Muscle layer of duodenum (tissue), 2 donors: Measurements from ENCODE around the gene C16orf89.
"Not testable (repeated sequence)": the region's sequence is repeated elsewhere in the genome, so short reads cannot be mapped to it uniquely, and the experiment has no call there.

Experiments used
- H3K27ac ChIP-seq: one replicate; pipeline ENCODE4 v1.7.0; 2013; ENCODE audit warnings: mild to moderate bottlenecking, low read length
- H3K27me3 ChIP-seq: one replicate; pipeline ENCODE4 v1.7.0; 2013; ENCODE audit warnings: low read depth, mild to moderate bottlenecking, control low read depth, low read length
- H3K36me3 ChIP-seq, 2 donors: one replicate each; pipeline ENCODE4 v1.7.0; 2013; ENCODE audit warnings: low read length in 2 of 2, control low read depth in 1 of 2, mild to moderate bottlenecking in 1 of 2; ENCODE audit not compliant: insufficient read depth in 2 of 2, control insufficient read depth in 1 of 2
- H3K4me1 ChIP-seq, 2 donors: one replicate each; pipeline ENCODE4 v1.7.0; 2013; ENCODE audit warnings: low read length in 2 of 2, mild to moderate bottlenecking in 2 of 2, control low read depth in 1 of 2, moderate library complexity in 1 of 2; ENCODE audit not compliant: insufficient read depth in 2 of 2, control insufficient read depth in 1 of 2
- H3K4me3 ChIP-seq, 2 donors: one replicate each; pipeline ENCODE4 v1.7.0; 2013; ENCODE audit warnings: low read length in 2 of 2, low read depth in 1 of 2, mild to moderate bottlenecking in 1 of 2
- H3K9me3 ChIP-seq, 2 donors: one replicate each; pipeline ENCODE4 v1.7.0; 2013; ENCODE audit warnings: low read length in 2 of 2, control low read depth in 1 of 2, mild to moderate bottlenecking in 1 of 2; ENCODE audit not compliant: control insufficient read depth in 1 of 2
- donor health status: healthy.

The C16orf89 gene

DNA sequence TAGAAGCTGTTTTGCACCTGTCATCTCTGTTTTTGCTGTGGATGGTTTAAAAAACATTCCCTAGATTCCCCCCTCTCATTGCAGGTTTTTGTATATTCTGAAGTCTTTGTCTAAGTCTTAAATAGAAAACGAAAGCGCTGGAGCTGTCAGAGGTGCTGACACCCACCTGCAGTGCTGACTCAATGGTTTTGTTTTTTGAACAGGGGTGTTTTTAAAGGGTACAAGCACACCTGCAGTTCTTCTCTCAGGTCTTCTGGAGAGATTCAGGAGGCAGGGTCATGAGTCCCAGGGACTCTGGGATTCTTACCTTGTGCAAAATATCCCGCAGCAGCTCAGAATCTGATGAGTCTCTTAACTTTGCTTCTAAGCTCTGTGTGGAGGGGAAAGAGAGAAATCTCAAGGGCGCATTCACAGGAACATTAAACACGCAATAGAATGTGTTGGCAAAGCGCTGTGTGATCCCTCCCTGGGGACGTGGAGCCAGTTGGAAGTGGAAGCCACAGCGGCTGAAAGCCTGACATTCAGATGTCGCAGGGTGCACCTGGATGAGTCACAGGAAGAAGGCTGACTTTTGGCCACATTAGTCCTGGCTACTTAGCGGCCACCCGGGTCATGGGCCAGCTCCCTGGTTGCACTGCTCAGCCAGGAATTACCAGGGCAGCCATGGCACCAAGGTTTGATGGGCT lies 29.5 kb upstream of the C16orf89 start:
- not testable (repeated sequence) for H3K27ac ChIP-seq, H3K36me3 ChIP-seq, H3K4me3 ChIP-seq, H3K27me3 ChIP-seq, H3K9me3 ChIP-seq, H3K4me1 ChIP-seq

DNA sequence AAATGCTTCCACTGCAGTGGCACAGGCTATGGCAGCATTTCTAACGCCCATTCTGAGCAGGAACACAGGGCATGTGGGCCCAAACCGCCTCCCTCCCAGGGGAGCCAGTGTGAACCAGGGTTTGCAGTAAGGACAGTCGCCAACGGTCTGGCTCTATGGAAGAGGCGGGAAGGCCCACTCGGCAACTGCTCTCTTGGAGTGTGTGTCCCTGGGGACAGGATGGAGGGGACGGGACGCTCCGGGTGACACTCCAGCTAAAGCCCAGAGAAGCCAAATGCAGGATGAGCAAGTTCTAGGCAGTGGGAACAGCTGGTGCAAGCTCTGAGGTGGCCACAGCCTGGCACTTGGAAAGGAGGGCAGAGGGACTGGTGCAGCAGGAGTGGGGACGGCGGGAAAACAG lies 28.0 kb upstream of the C16orf89 start:
- H3K9me3 ChIP-seq, H3K4me3 ChIP-seq, H3K4me1 ChIP-seq, H3K27me3 ChIP-seq, H3K27ac ChIP-seq: not testable (repeated sequence)
- peaks cover 0 to 17% of the 10 kb centered on the region in 2 donors for H3K36me3 ChIP-seq

DNA sequence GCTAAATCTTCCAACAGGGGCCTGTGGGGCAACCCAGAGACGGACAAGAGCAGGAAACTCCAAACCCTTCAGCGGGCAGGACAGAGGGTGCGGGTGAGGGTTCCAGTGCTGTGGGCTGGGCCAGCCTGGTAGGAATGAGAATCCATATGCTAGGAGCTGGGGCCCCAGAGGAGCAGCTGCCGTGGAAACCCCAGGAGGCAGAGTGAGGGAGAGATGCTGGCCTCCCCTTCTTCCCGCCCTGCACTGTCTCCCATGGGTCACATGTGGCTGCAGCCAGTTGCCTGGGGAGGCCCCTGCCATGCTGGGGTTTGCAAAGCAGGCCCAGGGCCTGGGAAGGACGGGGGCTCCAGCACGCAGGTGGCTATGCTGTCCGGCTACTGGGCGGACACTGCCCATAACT lies 27.3 kb upstream of the C16orf89 start:
- H3K9me3 ChIP-seq, H3K27me3 ChIP-seq, H3K4me1 ChIP-seq, H3K27ac ChIP-seq, H3K4me3 ChIP-seq: not testable (repeated sequence)
- peaks cover 0 to 23% of the 10 kb centered on the region in 2 donors for H3K36me3 ChIP-seq

DNA sequence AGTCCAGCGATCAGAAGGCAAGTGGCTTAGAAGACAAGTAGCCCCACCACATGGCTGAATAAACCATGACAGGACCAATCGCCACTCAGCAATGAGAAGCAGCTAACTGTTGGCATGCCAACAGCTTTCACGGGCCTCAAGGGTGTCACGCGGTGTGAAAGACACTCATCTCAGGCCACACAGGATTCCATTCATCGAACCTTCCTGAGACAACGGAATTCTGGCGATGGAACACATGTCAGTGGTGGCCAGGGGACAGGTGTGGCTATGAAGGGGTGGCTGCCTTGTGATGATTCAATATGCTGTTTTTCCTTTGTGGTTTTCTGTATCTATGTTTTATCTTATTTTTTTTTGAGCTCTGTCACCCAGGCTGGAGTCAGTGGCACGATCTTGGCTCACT lies 24.8 kb upstream of the C16orf89 start:
- not testable (repeated sequence) for H3K27me3 ChIP-seq, H3K4me1 ChIP-seq, H3K4me3 ChIP-seq, H3K9me3 ChIP-seq, H3K27ac ChIP-seq
- peaks cover 0 to 23% of the 10 kb centered on the region in 2 donors for H3K36me3 ChIP-seq

DNA sequence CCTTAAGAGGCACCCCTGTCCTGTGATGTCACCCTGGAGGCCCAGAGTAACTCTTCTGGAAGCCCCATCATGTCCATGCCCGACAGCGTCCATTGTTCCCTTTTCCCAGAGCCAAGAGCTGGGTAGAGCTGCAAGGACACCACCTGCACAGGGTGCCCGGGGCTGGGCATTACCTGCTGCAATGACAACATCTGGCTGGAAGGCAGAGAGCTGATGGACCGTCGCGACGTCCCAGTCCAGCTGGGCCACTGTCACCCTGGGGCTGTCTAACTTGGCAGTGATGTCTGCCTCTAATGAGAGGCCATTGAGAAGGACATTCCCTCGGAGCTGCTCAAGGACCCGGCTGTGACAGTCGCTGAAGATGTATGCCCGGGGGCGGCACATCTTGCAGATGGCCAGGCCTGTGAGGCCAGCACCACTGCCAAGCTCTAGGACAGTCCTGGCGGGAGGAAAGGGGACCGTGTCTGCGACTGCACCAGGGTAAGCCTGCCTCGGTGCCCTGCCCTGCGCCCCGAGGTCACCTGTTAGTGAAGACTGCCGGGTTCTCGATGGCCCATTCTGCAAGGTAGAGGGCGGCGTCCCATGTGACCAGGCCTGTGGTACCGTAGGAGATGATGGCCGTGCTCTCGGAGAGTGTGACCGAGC lies 24.3 kb upstream of the C16orf89 start:
- not testable (repeated sequence) for H3K9me3 ChIP-seq, H3K4me1 ChIP-seq, H3K27ac ChIP-seq, H3K27me3 ChIP-seq, H3K4me3 ChIP-seq
- peaks cover 0 to 24% of the 10 kb centered on the region in 2 donors for H3K36me3 ChIP-seq

DNA sequence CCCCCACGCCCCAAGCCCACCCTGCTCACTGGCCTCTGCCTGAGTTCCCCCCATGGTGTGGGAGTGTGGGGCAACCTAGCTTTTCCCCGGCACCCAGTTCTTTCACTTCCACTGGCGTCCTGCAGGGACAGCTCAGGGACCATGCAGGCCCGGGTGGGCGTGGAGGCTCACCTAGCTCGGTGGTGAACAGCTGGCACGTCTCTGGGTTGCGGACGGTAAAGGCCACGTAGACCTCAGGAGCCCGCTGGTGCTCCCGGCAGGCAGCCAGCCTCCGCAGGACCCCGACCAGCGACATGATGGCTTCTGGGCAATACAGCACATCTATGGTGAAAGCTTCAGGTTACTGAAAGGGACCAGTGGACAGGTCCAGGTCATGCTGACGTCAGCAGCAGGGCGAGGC lies 23.2 kb upstream of the C16orf89 start:
- not testable (repeated sequence) for H3K27me3 ChIP-seq, H3K9me3 ChIP-seq, H3K4me3 ChIP-seq, H3K4me1 ChIP-seq, H3K27ac ChIP-seq
- H3K36me3 ChIP-seq: peaks cover 0 to 28% of the 10 kb centered on the region in 2 donors

DNA sequence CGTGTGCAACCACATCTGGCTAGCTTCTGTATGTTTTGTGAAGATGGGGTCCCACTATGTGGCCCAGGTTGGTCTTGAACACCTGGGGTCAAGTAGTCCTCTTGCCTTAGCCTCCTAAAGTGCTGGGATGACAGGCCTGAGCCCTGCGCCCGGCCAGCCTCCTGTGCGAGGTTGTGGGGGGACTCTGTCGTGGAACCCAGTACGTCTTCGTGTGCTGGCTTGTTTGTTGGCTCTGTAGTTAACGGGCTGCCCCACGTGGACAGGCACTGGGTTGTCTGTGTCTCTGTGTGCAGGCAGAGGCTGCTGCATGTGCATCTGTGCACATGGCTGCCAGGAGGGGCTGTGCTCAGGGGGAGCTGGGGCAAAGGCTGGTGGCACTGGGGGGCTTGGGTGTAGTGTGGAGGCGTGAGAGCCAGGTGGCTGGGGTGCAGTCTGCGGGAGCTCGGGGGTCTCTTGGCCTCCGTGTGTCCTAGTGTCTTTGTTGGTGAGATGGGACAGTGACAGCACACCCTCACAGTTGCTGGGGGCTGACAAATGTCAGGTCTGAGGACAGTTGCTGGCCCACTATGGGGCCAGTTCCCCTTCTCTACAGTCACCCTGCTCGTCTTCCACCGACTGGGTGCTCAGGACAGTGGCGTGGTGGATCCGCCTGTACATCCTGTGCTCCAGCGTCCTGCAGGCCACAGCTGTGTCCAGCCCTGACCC lies 22.5 kb upstream of the C16orf89 start:
- H3K36me3 ChIP-seq: peaks cover 0 to 28% of the 10 kb centered on the region in 2 donors
- not testable (repeated sequence) for H3K4me1 ChIP-seq, H3K27me3 ChIP-seq, H3K27ac ChIP-seq, H3K4me3 ChIP-seq, H3K9me3 ChIP-seq

DNA sequence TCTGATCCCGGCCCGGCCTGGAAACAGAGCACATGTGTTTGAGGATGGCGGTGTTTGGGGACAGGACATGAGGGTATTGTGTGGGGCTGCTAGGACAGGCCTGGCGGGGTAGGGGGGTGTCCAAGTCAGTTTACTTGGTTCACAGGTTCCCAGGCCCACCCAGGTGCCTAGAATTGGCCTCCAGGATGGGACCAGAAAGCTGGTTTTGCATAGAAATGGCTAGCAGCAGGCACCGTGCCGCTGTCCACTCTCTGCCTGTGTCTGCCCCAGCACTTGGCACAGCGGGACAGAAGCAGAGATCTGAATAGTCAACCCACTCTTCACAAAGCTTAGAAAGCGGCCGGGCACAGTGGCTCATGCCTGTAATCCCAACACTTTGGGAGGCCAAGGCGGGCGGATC lies 20.0 kb upstream of the C16orf89 start:
- H3K4me3 ChIP-seq, H3K27me3 ChIP-seq, H3K4me1 ChIP-seq, H3K9me3 ChIP-seq, H3K27ac ChIP-seq: not testable (repeated sequence)
- peaks cover 0 to 38% of the 10 kb centered on the region in 2 donors for H3K36me3 ChIP-seq

DNA sequence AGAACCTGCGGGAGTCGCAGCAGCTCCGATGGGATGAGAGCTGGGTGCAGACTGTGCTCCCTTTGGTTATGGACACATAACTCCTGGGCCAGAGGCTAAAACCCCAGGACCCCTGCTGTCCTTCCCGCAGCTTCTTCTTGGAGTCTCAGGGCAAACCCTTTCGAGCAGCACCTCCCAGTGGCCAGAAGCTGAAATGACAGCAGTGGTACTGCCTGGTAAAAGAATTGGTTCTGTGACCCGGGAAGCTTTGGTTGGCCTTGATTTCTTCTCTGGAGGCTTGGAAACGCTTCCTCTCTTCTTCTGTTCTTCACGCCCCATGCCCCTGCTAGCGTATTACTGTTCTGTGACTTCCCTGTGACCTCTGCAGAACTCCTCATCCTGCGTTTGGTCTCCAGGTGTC lies 19.0 kb upstream of the C16orf89 start:
- not testable (repeated sequence) for H3K27ac ChIP-seq, H3K9me3 ChIP-seq
- H3K36me3 ChIP-seq: peaks cover 0 to 30% of the 10 kb centered on the region in 2 donors

DNA sequence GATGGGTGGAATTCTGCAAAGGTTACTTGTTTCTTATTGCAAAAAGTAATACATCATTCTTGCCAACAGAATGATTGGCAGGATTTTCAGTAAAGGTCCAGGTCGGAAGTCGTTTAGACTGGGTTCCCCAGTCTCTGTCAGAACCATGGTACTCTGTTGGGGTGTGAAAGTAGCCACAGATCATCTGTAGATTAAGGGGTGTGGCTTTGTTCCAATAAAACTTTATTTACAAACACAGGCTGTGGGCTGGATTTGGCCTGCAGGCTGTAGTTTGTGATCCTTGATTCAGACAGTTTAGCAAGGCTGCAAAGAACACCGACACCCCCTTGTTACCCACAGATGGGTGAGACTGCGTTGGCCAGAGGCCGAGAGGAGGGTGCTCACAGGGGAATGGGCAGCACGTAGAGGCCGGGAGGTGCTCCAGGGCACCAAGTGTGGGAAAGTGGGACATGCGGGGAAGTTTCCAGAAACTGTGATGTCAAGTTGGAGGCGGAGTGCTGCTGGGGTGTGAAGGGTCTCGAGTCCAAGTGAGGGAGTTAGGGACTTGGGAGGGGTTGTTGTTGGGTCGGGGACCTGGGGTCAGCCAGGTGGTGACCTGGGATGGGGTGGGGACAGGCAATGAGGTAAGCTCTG lies 18.5 kb upstream of the C16orf89 start:
- peaks cover 0 to 25% of the 10 kb centered on the region in 2 donors for H3K36me3 ChIP-seq
- not testable (repeated sequence) for H3K4me1 ChIP-seq, H3K4me3 ChIP-seq, H3K27ac ChIP-seq, H3K27me3 ChIP-seq, H3K9me3 ChIP-seq

More for the DNA sequence above, 19.0 kb upstream of the C16orf89 start:
- H3K4me1 ChIP-seq, H3K4me3 ChIP-seq, H3K27me3 ChIP-seq: not testable (repeated sequence)

DNA sequence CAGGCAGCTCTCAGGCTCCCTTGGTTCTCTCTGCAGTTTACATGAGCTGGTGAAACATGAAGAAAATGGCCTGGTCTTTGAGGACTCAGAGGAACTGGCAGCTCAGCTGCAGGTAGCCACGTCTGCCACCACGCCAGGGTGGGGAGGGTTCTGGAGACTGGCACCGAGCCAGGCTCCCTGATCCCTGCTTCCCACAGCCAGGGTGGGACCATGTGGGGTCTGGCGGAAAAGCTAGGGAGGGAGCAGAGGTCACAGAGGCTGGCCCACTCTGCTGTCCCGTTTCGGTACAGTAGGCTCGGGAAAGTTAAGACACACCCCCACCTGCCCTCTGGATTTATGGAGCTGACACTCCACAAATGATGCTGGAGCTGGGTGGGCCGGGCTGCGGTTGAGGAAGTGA lies 17.9 kb upstream of the C16orf89 start:
- peaks cover 0 to 20% of the 10 kb centered on the region in 2 donors for H3K36me3 ChIP-seq
- not testable (repeated sequence) for H3K4me1 ChIP-seq, H3K27ac ChIP-seq, H3K9me3 ChIP-seq, H3K27me3 ChIP-seq, H3K4me3 ChIP-seq
